Prostate gland (tissue), 2 donors: ENCODE results near the gene OTULIN.

ENCODE experiments used
- CTCF ChIP-seq, 4 experiments: fragments of 200-600 bp in 2 of 4; fragments of 450-650 bp in 2 of 4; sonication (generic) in 2 of 4; IDR thresholded peaks; 1 replicate in 3 of 4; 2 replicates in 1 of 4; pipeline ENCODE4 v1.5.1; 2016 to 2019; ENCODE audit warnings: antibody characterized with exemption in 4 of 4, mild to moderate bottlenecking in 2 of 4, moderate library complexity in 2 of 4
- POLR2A ChIP-seq: fragments of 450-650 bp; IDR thresholded peaks from one replicate; pipeline ENCODE4 v1.6.1; 2016; ENCODE audit warnings: antibody characterized with exemption, mild to moderate bottlenecking
- POLR2AphosphoS5 ChIP-seq: sonication (generic); formaldehyde crosslinking; IDR thresholded peaks from one replicate; pipeline ENCODE4 v1.6.1; 2017; ENCODE audit warnings: antibody characterized with exemption

- TF ChIP-seq POLR2AphosphoS5 = no peak
- TF ChIP-seq CTCF (IDR thresholded peaks at IDR 0.05) = no peak
- no peak for TF ChIP-seq POLR2A
These were observed 11.8 kb downstream of the OTULIN start for GRCh38 chr5:14676320-14676719.
